CD4-positive, alpha-beta T cell treated with Interleukin-10 for 1 hour (primary cell): ENCODE data around the gene LAPTM5.

ENCODE experiments used
- DNase-seq: peaks from one replicate; pipeline ENCODE4 v3.0.0-alpha.2; 2020

LAPTM5 gene

DNA sequence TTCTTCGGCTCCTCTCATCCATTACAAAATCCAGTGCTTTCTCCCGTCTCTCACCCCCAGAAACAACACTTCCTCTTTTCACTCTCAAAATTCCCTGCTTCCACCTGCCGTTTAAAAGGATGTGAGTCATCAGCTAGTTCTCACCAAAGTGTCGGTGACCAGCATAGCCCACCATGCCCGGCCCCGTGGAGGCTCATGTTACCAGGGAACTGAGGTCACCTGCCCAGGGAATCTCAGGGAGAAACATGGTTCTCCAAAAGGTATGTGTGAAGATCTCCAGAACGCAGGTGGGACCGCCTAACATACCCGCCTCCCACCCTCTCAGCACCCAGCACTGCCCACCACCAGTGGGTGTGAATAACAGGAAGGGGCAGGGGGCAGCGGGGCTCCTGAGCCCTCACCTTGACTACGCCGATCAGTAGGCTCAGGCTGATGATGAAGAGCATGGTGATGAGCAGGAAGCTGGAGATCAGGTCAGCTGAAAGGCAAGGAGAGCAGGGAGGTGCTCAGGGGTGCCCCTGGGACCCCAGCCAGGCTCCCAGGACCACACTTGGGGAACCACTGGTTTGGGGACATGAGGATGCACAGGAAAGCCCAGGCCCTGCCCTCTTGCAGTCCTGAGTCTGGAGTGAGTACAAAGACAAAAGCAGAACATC lies 16.2 kb downstream of the LAPTM5 start:
- DNase-seq, result no peak

DNA sequence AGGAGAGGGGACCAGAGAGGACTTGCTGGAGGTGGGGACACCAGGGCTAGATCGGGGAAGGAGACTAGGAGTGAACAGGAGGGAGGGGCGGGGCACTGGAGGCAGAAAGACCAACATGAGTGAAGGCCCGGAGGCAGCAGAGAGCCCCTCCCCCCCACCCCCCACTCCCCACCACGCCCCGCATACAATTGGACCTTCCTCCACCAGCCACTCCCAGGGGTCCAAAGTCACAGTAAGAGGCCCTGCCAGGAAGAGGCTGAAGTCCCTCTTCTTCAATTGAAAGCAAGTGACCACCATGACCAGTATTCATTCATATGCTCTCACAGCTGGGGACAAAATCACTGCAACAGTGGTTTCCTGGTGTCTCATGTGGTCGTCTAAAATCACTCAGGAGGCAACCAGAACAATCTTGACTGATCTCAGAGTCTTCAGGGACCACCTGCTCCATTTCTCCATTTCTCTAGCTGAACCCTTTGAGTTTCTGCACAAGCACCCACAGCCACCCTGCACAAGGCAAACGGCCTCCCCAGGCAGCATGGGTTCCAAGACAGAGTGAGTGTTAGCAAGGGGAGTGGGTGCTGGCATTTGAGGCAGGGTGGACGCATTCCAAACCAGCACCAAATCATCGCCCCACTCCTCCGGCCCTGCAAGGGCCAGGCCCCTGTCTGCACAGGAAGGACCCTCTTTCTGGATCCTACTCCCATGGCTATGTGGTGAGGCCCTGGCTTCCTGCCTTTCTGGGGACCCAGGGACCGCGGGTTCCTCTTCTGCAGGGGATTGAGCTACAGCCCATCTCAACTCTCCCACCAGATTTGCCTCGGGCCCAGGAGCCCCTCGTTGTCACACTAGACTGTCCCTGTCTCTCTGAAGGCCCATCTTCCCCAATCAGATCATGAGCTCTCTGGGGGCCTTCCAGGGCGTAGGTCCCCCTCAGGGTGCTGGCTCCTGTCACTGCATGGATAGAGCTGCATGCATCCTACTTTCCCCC lies 17.0 kb downstream of the LAPTM5 start:
- no peak for DNase-seq

GRCh38 chr1:30739601-30740000 lies 18.0 kb downstream of the LAPTM5 start:
- no peak for DNase-seq

DNA sequence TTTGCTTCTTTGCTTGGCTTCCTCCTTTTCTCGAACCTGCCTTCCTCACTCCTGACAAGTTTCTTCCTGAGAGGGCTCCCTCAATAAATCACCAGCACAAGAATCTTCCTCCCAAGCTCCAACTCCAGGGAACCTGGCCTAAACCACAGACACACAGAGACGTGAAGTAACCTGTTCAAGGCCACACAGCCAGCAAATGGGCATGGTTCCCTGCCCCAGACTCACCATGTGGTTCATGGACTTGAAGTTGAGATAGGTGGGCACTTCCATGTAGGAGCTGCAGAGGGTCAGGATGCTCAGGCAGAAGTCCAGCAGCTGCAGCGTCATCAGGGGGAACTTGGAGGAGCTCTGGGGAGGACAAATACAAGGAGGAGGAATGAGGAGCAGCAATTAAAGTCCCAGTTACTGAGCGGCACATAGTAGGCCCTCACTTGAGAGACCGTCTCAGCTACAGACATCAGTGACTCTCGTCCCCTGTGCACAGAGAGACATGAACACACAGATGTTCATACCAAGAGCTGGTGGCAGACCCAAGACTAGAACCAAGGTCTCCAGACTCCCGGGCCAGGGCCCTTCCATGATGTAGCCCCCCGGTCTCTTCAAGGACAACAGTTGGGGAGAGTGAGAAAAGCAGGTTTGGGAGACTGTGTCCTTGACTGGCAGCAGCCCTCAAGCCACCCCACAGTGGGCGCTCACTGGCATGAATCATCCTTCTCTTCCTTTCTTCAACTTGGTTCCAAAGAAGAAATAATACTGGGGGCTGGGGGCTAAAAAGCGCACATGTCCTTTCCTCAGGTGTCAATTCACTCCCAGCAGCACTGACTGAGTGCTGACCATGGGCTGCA lies 18.6 kb downstream of the LAPTM5 start:
- DNase-seq, result no peak

- DNase-seq, result no peak
Observed at GRCh38 chr1:30738040-30738714, 19.4 kb downstream of the LAPTM5 start.

- DNase-seq, result no peak
Observed at GRCh38 chr1:30737357-30738039, 20.1 kb downstream of the LAPTM5 start.

DNA sequence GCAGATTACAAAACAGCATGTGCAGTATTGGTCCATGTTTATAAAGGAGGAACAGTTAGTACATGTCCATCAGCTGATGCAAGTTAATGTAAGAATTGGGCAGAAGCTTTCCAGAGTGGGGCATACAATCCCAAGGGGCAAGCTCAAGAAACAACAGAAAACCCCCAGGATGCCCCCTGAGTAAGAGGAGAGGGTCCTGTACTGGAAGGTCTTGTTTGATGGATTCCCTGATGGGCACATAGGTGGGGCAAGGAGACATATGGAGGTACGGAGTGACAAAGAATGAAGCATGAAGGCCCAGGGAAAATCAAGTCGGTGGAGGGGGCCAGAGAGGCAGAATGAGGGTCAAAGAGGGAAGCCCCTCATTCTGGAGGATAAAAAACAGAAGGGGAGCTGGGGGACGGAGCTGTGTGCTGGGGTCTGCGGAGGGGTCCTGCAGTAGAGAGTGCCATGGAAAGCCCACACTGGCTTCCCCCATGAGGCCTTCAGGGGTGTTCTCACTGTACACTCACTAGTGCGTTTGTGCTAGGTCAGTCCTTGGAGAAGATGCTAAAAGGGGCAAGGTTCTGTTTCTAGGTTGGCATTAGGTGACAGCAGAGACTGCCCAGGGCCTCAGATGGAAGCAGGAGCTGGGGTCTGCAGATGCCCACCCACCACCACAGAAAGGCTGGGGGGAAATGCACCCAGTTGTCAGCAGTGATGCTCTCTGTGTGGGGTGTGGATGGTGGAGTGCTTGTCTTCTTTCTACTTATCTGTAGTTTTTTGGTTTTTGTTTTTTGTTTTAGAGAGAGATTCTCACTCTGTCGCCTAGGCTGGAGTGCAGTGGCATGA lies 21.7 kb downstream of the LAPTM5 start:
- no peak for DNase-seq

GRCh38 chr1:30735124-30735523 lies 22.4 kb downstream of the LAPTM5 start:
- no peak for DNase-seq

DNA sequence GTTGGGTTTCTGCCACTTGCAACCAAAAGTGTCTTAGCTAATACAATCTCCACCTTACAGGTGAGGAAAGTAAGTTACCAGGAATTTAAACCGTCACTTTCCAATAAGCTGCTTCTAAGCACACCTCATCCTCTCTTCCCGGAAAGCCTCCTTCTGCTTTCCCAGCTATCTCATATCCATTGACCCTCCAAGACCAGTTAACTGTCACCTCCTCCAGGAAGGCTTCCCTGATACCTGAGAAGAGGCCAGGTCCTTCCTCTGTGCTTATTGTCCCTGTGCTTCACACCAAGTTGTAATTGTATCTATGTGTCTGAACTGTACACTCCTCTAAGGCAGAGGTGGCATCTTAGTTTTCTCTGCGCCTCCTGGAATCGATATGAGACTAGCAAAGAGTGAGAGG lies 23.0 kb downstream of the LAPTM5 start:
- no peak for DNase-seq

DNA sequence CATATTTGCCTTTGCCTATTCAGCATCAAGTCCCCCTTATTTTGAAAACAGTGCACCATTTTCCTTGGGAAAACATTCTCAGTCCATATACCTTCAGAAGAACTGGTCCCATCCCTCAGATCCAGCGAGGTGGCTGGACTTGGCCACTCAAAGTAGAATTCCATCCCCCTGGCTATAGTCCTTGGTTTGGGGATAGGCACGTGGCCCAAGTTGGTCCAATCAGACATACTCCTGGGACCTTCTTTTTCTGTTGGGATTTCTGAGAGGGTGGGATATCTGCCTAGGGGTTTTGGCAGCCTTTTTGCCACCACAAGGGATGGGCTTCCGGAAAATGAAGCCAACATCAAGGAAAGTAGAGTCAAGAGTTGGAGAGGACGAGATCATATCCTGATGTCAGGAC lies 23.5 kb downstream of the LAPTM5 start:
- DNase-seq, result no peak

- no peak for DNase-seq
Observed at GRCh38 chr1:30733493-30733892, 24.1 kb downstream of the LAPTM5 start.

DNA sequence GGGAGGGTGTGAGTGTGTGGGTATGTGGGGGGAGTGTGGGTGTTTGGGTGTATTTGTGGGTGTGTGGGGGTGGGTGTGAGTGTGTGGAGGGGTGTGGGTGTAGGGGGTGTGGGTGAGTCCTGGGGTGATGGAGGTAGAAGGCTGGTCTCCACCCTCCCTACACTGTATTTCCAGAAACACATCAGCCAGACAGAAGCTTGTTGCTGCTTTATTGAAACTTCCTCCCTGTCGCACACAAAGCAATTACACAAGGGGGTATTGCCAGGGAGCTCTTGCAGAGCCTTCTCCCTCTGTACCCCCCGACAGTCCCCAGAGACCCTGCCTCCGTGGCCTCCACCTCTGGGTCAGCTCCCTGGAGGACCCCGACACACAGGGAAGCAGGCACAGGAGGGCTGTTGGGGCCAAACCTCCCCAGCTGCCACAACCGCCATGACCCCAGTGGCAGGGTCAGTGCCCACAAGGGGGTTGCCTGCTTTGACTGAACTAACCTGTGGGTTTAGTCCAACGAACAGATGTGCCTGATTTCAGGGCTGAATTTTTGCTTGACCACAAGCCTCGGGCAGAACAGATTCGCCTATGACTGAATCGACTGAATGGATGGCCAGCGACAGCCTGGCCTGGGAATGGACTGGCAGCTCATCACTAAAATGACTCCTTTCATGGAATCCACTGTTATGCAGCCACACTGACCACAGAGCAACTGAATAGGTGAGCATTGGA lies 25.1 kb downstream of the LAPTM5 start:
- no peak for DNase-seq

GRCh38 chr1:30731806-30732276 lies 25.7 kb downstream of the LAPTM5 start:
- no peak for DNase-seq

DNA sequence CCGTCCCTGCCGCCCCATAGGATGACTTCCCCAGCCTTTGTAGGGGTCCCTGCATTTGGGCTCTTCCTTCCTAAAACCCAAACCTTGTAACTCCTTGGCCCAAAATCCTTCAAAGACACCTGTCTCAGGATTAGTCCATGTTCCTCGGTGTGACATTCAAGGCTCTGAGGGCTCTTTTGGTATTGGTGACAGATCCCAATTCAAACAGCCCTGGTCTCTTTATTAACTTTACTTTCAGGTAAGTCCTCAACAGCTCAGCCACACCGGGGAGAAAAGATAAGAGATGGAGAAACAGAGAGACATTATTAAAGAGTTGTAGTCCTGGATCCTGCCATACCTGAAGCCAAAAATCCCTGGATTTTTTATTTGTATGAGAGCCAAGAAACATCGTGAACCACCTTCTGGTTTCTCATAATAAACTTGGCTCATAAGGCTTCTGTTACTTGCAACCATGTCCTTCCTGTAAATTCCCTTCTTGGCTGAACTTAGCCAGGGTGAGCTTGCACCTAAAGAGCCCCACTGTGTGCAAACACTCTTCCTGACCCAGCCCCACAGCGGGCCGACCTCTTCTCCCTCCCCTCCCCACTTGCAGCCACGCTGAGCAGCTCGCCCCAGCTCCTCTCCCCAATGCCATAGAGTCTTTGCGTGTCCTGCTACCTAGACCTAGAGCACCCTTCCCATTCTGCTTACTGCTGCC lies 26.3 kb downstream of the LAPTM5 start:
- DNase-seq, result no peak

DNA sequence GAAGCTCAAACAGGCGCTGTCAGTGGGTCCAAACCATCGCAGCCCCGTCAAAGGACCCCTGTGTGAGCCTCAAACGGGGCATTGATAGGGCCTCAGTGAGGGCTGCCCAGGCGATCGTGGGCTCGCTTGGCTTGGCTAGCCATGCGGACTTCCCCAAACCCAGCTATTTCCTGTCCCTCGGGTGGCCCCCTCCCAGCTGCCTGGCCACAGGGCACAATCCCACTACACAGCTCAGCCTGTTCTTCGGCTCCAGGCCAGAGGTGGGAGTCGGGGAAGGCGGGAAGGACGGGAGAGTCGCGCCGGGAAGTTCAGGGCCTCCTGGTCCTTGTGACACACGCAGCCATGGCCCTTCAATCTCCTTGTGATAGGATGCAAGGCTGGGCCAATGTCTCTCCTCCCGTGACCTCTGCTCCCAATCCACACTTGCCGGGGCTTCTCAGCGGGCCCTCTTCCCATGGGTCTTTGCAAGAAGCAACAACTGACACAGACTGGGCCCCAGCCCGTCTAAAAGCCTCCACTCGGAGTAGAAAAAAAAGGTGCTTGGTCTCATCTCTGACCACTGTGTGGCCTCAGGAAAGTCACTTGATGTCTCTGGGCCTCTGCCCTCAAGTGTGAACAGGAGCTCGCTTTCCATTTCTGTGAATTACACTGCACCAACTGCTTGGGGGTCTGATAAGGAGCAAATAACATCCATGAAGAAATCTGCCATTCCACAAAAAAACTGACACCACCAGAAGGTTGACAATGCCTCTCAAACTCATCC lies 27.0 kb downstream of the LAPTM5 start:
- no peak for DNase-seq

GRCh38 chr1:30729901-30730300 lies 27.7 kb downstream of the LAPTM5 start:
- DNase-seq, result no peak

- no peak for DNase-seq
Observed at GRCh38 chr1:30728832-30729638, 28.5 kb downstream of the LAPTM5 start.

DNA sequence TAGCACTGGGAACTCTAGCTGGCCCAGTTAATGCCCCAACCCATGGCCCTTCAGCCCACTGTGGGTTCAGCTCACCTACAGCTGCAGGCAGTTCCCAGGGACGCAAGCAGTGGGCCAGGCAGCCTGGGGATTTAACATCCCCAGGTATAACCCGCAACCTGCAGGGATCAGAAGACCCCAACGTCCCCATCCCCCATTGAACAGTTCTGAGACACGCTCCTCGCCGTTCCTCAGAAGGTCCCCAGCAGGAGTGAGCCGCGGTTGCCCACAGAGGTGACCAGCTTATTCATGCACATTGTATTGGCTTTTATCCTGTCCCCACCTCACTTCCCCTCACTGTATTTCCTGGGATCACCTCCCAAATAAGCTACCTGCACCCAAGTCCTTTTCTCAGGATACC lies 29.2 kb downstream of the LAPTM5 start:
- DNase-seq, result no peak
